ENCODE results near the gene EHBP1.

EHBP1 gene

DNA sequence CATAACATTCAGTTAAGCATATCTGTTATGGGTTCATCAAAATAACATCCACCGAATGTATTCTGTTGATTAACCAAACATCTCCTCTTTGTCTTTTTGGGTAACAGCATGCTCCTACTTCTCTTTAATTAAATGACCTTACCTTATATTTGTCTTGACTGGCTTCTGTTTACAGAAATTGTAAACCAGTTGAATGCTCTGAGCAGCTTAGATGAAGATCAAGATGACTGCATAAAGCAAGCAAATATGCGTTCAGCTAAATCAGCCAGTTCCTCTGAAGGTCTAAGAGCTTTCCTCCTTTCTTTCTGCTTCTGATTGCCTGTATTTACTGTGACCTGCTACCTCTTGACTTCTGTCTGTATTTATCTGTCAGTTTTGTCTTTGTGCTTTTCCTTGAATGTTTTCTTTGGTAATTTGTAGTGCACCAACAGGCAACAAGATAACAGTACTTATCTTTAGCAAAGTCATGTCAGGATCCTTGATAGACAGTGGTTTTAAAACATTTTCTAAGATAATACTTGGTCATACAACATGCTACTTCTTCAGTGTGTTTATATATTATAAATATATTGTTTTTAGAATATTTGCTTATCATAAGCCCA, 152.8 kb downstream of the EHBP1 start:
- H3K4me3 ChIP-seq (ENCODE audit: low read length, poor library complexity, severe bottlenecking) = no peak overlapping the region
- no peaks in the 10 kb centered on the region; the same call in 1 of the 2 replicates for H3K36me3 ChIP-seq (ENCODE audit: insufficient read depth, low read length)
- H3K27me3 ChIP-seq (ENCODE audit: insufficient read depth, low read length, poor library complexity, severe bottlenecking) = no peaks in the 10 kb centered on the region
- H2AFZ ChIP-seq (ENCODE audit: low read length) = no peak overlapping the region
- no peaks in the 10 kb centered on the region for H4K20me1 ChIP-seq (ENCODE audit: insufficient read depth, low read length, poor library complexity, severe bottlenecking)
- no peaks in the 10 kb centered on the region for H3K79me2 ChIP-seq (ENCODE audit: insufficient read depth, low read length)
- H3K9me3 ChIP-seq (ENCODE audit: insufficient read depth, low read depth, low read length) = no peaks in the 10 kb centered on the region
- H3K9me2 ChIP-seq (replicated peaks; ENCODE audit: low read depth, low read length) = no peaks in the 10 kb centered on the region
- H3K4me1 ChIP-seq (ENCODE audit: insufficient read depth, low read length, poor library complexity, severe bottlenecking) = no peaks in the 10 kb centered on the region
- H3F3A ChIP-seq (ENCODE audit: low read depth) = no peaks in the 10 kb centered on the region
- H3K4me2 ChIP-seq (ENCODE audit: low read depth, low read length, poor library complexity, severe bottlenecking) = no peak overlapping the region
- TF ChIP-seq, protein P1, sequence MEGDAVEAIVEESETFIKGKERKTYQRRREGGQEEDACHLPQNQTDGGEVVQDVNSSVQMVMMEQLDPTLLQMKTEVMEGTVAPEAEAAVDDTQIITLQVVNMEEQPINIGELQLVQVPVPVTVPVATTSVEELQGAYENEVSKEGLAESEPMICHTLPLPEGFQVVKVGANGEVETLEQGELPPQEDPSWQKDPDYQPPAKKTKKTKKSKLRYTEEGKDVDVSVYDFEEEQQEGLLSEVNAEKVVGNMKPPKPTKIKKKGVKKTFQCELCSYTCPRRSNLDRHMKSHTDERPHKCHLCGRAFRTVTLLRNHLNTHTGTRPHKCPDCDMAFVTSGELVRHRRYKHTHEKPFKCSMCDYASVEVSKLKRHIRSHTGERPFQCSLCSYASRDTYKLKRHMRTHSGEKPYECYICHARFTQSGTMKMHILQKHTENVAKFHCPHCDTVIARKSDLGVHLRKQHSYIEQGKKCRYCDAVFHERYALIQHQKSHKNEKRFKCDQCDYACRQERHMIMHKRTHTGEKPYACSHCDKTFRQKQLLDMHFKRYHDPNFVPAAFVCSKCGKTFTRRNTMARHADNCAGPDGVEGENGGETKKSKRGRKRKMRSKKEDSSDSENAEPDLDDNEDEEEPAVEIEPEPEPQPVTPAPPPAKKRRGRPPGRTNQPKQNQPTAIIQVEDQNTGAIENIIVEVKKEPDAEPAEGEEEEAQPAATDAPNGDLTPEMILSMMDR (conservative IDR thresholded peaks at IDR 0.05; ENCODE audit: low read length) = no peak
- TF ChIP-seq EZH2phosphoT487 (IDR thresholded peaks at IDR 0.05; ENCODE audit: borderline replicate concordance) = no peak
- no peak overlapping the region for H3K9ac ChIP-seq (ENCODE audit: low read depth, low read length, poor library complexity, severe bottlenecking)

DNA sequence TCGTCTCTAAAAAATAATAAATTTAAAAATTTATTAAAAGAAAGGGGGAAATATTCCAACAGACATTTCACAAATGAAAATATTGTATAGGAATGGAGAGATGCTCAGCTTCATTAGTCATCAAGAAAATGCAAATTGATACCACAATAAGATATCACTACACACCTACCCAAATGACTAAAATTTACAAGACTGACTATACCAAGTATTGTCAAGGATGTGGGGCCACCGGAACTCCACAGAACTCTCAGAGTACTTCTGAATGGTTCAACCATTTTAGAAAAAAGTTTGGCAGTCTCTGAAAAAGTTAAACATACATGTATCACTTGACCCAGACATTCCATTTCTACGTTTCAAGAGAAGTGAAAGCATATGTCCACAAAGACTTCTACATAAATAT, 163.4 kb downstream of the EHBP1 start:
- no peak for TF ChIP-seq EZH2phosphoT487 (IDR thresholded peaks at IDR 0.05; ENCODE audit: borderline replicate concordance)
- TF ChIP-seq, protein P1 (conservative IDR thresholded peaks at IDR 0.05; ENCODE audit: low read length) = no peak
- H3K4me2 ChIP-seq (ENCODE audit: low read depth, low read length, poor library complexity, severe bottlenecking) = no peak overlapping the region
- H3K4me3 ChIP-seq (ENCODE audit: low read length, poor library complexity, severe bottlenecking) = no peak overlapping the region
- H3K9me2 ChIP-seq (replicated peaks; ENCODE audit: low read depth, low read length) = no peaks in the 10 kb centered on the region
- H3F3A ChIP-seq (ENCODE audit: low read depth) = no peaks in the 10 kb centered on the region
- H3K27me3 ChIP-seq (ENCODE audit: insufficient read depth, low read length, poor library complexity, severe bottlenecking) = no peaks in the 10 kb centered on the region
- H3K36me3 ChIP-seq (ENCODE audit: insufficient read depth, low read length) = peaks cover 22% of the 10 kb centered on the region
- no peaks in the 10 kb centered on the region for H4K20me1 ChIP-seq (ENCODE audit: insufficient read depth, low read length, poor library complexity, severe bottlenecking)
- H3K9me3 ChIP-seq (ENCODE audit: insufficient read depth, low read depth, low read length) = peaks cover 8% of the 10 kb centered on the region
- H3K9ac ChIP-seq (ENCODE audit: low read depth, low read length, poor library complexity, severe bottlenecking) = no peak overlapping the region
- no peaks in the 10 kb centered on the region for H3K4me1 ChIP-seq (ENCODE audit: insufficient read depth, low read length, poor library complexity, severe bottlenecking)
- H2AFZ ChIP-seq (ENCODE audit: low read length) = no peak overlapping the region
- no peaks in the 10 kb centered on the region for H3K79me2 ChIP-seq (ENCODE audit: insufficient read depth, low read length)

DNA sequence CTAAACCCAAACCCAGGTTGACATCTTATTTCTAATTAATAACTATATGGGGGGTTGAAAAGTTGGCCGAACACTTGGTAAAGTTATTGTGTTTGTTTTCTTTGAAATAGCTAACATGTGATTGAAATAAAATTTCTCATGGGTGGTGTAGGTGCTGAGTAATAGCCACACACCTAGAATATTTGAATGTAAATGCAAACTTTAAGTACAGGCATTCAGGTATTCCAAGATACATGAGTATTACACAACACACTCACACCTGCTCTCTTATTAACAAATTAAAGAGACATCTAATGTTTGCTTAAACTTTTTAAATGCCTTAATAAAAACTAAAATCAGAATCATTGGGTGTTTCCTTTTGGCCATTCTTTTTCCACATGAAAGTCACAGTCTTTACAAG, 165.5 kb downstream of the EHBP1 start:
- TF ChIP-seq, protein P1 (conservative IDR thresholded peaks at IDR 0.05; ENCODE audit: low read length) = no peak
- no peak for TF ChIP-seq EZH2phosphoT487 (IDR thresholded peaks at IDR 0.05; ENCODE audit: borderline replicate concordance)
- no peaks in the 10 kb centered on the region for H3K9me2 ChIP-seq (replicated peaks; ENCODE audit: low read depth, low read length)
- peaks cover 27% of the 10 kb centered on the region; the same call in 1 of the 2 replicates for H3K36me3 ChIP-seq (ENCODE audit: insufficient read depth, low read length)
- no peak overlapping the region for H2AFZ ChIP-seq (ENCODE audit: low read length)
- H3K4me2 ChIP-seq (ENCODE audit: low read depth, low read length, poor library complexity, severe bottlenecking) = no peak overlapping the region
- H3K9me3 ChIP-seq (ENCODE audit: insufficient read depth, low read depth, low read length) = peaks cover 11% of the 10 kb centered on the region
- H3F3A ChIP-seq (ENCODE audit: low read depth) = no peaks in the 10 kb centered on the region
- no peak overlapping the region for H3K4me3 ChIP-seq (ENCODE audit: low read length, poor library complexity, severe bottlenecking)
- no peaks in the 10 kb centered on the region for H3K4me1 ChIP-seq (ENCODE audit: insufficient read depth, low read length, poor library complexity, severe bottlenecking)
- H3K9ac ChIP-seq (ENCODE audit: low read depth, low read length, poor library complexity, severe bottlenecking) = no peak overlapping the region
- no peaks in the 10 kb centered on the region for H4K20me1 ChIP-seq (ENCODE audit: insufficient read depth, low read length, poor library complexity, severe bottlenecking)
- H3K27me3 ChIP-seq (ENCODE audit: insufficient read depth, low read length, poor library complexity, severe bottlenecking) = no peaks in the 10 kb centered on the region
- H3K79me2 ChIP-seq (ENCODE audit: insufficient read depth, low read length) = no peaks in the 10 kb centered on the region
